ENCODE data around the gene VPS16.

DNA sequence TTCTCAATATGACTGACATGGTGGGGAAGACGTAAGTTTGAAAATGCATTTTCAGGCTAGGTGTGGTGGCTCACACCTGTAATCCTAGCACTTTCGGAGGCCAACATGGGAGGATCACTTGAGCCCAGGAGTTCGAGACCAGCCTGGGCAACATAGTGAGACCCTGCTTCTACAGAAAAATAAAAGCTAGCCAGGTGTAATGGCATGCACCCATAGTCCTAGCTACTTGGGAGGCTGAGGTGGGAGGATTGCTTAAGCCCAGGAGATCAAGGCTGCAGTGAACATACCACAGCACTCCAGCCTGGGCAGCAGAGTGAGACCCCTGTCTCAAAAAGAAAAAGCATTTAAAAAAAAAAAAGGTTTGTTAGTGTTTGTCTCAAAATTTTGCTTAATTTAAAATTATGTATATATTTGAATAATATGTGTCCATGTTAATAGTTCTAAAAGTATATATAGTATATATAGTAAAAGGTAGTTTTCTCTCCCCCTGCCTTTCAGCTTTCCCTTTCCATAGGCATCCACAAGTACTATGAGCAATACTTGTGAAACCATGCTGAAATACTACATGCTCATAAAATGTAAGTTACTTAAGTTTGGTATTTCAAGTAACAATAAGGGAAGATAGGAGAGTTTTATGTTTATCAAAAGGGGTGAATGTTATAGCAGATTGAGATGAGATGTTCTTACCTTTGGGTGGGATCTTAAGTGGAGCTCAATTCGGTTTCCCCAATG lies 47.8 kb downstream of the VPS16 start:
- TF ChIP-seq, protein P1, sequence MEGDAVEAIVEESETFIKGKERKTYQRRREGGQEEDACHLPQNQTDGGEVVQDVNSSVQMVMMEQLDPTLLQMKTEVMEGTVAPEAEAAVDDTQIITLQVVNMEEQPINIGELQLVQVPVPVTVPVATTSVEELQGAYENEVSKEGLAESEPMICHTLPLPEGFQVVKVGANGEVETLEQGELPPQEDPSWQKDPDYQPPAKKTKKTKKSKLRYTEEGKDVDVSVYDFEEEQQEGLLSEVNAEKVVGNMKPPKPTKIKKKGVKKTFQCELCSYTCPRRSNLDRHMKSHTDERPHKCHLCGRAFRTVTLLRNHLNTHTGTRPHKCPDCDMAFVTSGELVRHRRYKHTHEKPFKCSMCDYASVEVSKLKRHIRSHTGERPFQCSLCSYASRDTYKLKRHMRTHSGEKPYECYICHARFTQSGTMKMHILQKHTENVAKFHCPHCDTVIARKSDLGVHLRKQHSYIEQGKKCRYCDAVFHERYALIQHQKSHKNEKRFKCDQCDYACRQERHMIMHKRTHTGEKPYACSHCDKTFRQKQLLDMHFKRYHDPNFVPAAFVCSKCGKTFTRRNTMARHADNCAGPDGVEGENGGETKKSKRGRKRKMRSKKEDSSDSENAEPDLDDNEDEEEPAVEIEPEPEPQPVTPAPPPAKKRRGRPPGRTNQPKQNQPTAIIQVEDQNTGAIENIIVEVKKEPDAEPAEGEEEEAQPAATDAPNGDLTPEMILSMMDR (IDR thresholded peaks at IDR 0.05), result no peak
- no peak for TF ChIP-seq EZH2 (IDR thresholded peaks at IDR 0.05; ENCODE audit: borderline replicate concordance, insufficient read depth, low read depth, low read length, poor library complexity, severe bottlenecking)
